Measurements from ENCODE around the gene XIST.
"Not testable (repeated sequence)": the region's sequence is repeated elsewhere in the genome, so short reads cannot be mapped to it uniquely, and the experiment has no call there.

The XIST gene

GRCh38 chrX:73830489-73831414, 21.8 kb downstream of the XIST start:
- no peak overlapping the region for H3K27ac Mint-ChIP-seq

GRCh38 chrX:73829890-73830466, 22.5 kb downstream of the XIST start:
- H3K4me3 Mint-ChIP-seq, result no peak overlapping the region
- no peak overlapping the region for H3K27ac Mint-ChIP-seq
- no peaks in the 10 kb centered on the region for H3K9me3 Mint-ChIP-seq
- H3K4me1 Mint-ChIP-seq (ENCODE audit: low read depth), result no peaks in the 10 kb centered on the region
- no peaks in the 10 kb centered on the region for H3K36me3 Mint-ChIP-seq (ENCODE audit: low read depth)
- no peaks in the 10 kb centered on the region for H3K27me3 Mint-ChIP-seq (ENCODE audit: low read depth)

More at GRCh38 chrX:73830489-73831414, 21.8 kb downstream of the XIST start:
- H3K4me3 Mint-ChIP-seq, result no peak overlapping the region
- H3K36me3 Mint-ChIP-seq (ENCODE audit: low read depth), result no peaks in the 10 kb centered on the region
- H3K27me3 Mint-ChIP-seq (ENCODE audit: low read depth), result no peaks in the 10 kb centered on the region
- no peaks in the 10 kb centered on the region for H3K9me3 Mint-ChIP-seq
- H3K4me1 Mint-ChIP-seq (ENCODE audit: low read depth), result no peaks in the 10 kb centered on the region

- no peaks in the 10 kb centered on the region for H3K4me1 Mint-ChIP-seq (ENCODE audit: low read depth)
- no peaks in the 10 kb centered on the region for H3K27me3 Mint-ChIP-seq (ENCODE audit: low read depth)
- no peak overlapping the region for H3K4me3 Mint-ChIP-seq
- H3K27ac Mint-ChIP-seq, result no peak overlapping the region
- H3K9me3 Mint-ChIP-seq, result no peaks in the 10 kb centered on the region
- no peaks in the 10 kb centered on the region for H3K36me3 Mint-ChIP-seq (ENCODE audit: low read depth)
Observed at GRCh38 chrX:73828080-73828720, 24.3 kb downstream of the XIST start.

- Mint-ChIP-seq H3K4me1 (ENCODE audit: low read depth) (no peaks in the 10 kb centered on the region), H3K27ac (no peak overlapping the region), H3K4me3 (no peak overlapping the region), H3K36me3 (ENCODE audit: low read depth) (no peaks in the 10 kb centered on the region), H3K9me3 (no peaks in the 10 kb centered on the region), H3K27me3 (ENCODE audit: low read depth) (no peaks in the 10 kb centered on the region)
Observed at GRCh38 chrX:73827406-73827805, 25.1 kb downstream of the XIST start.

- Mint-ChIP-seq H3K36me3 (ENCODE audit: low read depth) (no peaks in the 10 kb centered on the region), H3K27me3 (ENCODE audit: low read depth) (no peaks in the 10 kb centered on the region), H3K27ac (no peak overlapping the region), H3K9me3 (no peaks in the 10 kb centered on the region), H3K4me1 (ENCODE audit: low read depth) (no peaks in the 10 kb centered on the region), H3K4me3 (no peak overlapping the region)
Observed at GRCh38 chrX:73826996-73827395, 25.5 kb downstream of the XIST start.

GRCh38 chrX:73825569-73825968, 26.9 kb downstream of the XIST start:
- H3K27ac Mint-ChIP-seq, result no peak overlapping the region
- H3K36me3 Mint-ChIP-seq (ENCODE audit: low read depth), result no peaks in the 10 kb centered on the region
- H3K9me3 Mint-ChIP-seq, result no peaks in the 10 kb centered on the region
- H3K4me1 Mint-ChIP-seq (ENCODE audit: low read depth), result no peaks in the 10 kb centered on the region
- H3K27me3 Mint-ChIP-seq (ENCODE audit: low read depth), result no peaks in the 10 kb centered on the region
- H3K4me3 Mint-ChIP-seq, result no peak overlapping the region

GRCh38 chrX:73823473-73824004, 29.0 kb downstream of the XIST start:
- Mint-ChIP-seq H3K9me3 (no peaks in the 10 kb centered on the region), H3K36me3 (ENCODE audit: low read depth) (no peaks in the 10 kb centered on the region), H3K4me3 (no peak overlapping the region), H3K4me1 (ENCODE audit: low read depth) (no peaks in the 10 kb centered on the region), H3K27me3 (ENCODE audit: low read depth) (no peaks in the 10 kb centered on the region), H3K27ac (no peak overlapping the region)

GRCh38 chrX:73822775-73823174, 29.7 kb downstream of the XIST start:
- Mint-ChIP-seq H3K9me3 (no peaks in the 10 kb centered on the region), H3K27ac (no peak overlapping the region), H3K36me3 (ENCODE audit: low read depth) (no peaks in the 10 kb centered on the region), H3K27me3 (ENCODE audit: low read depth) (no peaks in the 10 kb centered on the region), H3K4me1 (ENCODE audit: low read depth) (no peaks in the 10 kb centered on the region), H3K4me3 (no peak overlapping the region)

GRCh38 chrX:73821921-73822559, 30.5 kb downstream of the XIST start:
- Mint-ChIP-seq H3K27ac (no peak overlapping the region), H3K9me3 (no peaks in the 10 kb centered on the region), H3K27me3 (ENCODE audit: low read depth) (no peaks in the 10 kb centered on the region), H3K36me3 (ENCODE audit: low read depth) (no peaks in the 10 kb centered on the region), H3K4me1 (ENCODE audit: low read depth) (no peaks in the 10 kb centered on the region), H3K4me3 (no peak overlapping the region)

- not testable (repeated sequence) for H3K4me1 Mint-ChIP-seq (ENCODE audit: low read depth); H3K27me3 Mint-ChIP-seq (ENCODE audit: low read depth); H3K27ac Mint-ChIP-seq; H3K9me3 Mint-ChIP-seq; H3K4me3 Mint-ChIP-seq; H3K36me3 Mint-ChIP-seq (ENCODE audit: low read depth)
Observed at GRCh38 chrX:73819864-73820558, 32.5 kb downstream of the XIST start.

- Mint-ChIP-seq H3K27ac (no peak overlapping the region), H3K36me3 (ENCODE audit: low read depth) (no peaks in the 10 kb centered on the region), H3K4me3 (no peak overlapping the region), H3K4me1 (ENCODE audit: low read depth) (no peaks in the 10 kb centered on the region), H3K9me3 (no peaks in the 10 kb centered on the region), H3K27me3 (ENCODE audit: low read depth) (no peaks in the 10 kb centered on the region)
Observed at GRCh38 chrX:73818200-73819116, 34.1 kb downstream of the XIST start.

GRCh38 chrX:73817393-73818199, 34.9 kb downstream of the XIST start:
- H3K27ac Mint-ChIP-seq, result no peak overlapping the region
- H3K4me3 Mint-ChIP-seq, result no peak overlapping the region
- H3K36me3 Mint-ChIP-seq (ENCODE audit: low read depth), result no peaks in the 10 kb centered on the region
- no peaks in the 10 kb centered on the region for H3K27me3 Mint-ChIP-seq (ENCODE audit: low read depth)
- H3K9me3 Mint-ChIP-seq, result no peaks in the 10 kb centered on the region
- no peaks in the 10 kb centered on the region for H3K4me1 Mint-ChIP-seq (ENCODE audit: low read depth)

- H3K27ac Mint-ChIP-seq, result no peak overlapping the region
- no peak overlapping the region for H3K4me3 Mint-ChIP-seq
- H3K4me1 Mint-ChIP-seq (ENCODE audit: low read depth), result no peaks in the 10 kb centered on the region
- no peaks in the 10 kb centered on the region for H3K36me3 Mint-ChIP-seq (ENCODE audit: low read depth)
- H3K9me3 Mint-ChIP-seq, result no peaks in the 10 kb centered on the region
- H3K27me3 Mint-ChIP-seq (ENCODE audit: low read depth), result no peaks in the 10 kb centered on the region
Observed at GRCh38 chrX:73812256-73812655, 40.3 kb downstream of the XIST start.

Measured in T-helper 1 cell treated with Interleukin-12 subunit alpha and Interleukin-12 subunit beta and Interleukin-4 antibody, amounts not matched to agents 30 μg/mL and 1 μg/mL, for 36 hours (primary cell).